Transverse colon (tissue), 4 donors: ENCODE data around the gene OSGIN1.

Source experiments
- EP300 ChIP-seq: sonication (generic); formaldehyde crosslinking; IDR thresholded peaks from one replicate; pipeline ENCODE4 v1.6.1; 2017; ENCODE audit warnings: antibody characterized with exemption, low read depth
- POLR2A ChIP-seq: fragments of 450-650 bp; IDR thresholded peaks from one replicate; pipeline ENCODE4 v1.6.1; 2016; ENCODE audit warnings: antibody characterized with exemption, mild to moderate bottlenecking, moderate library complexity
- POLR2AphosphoS5 ChIP-seq, 3 donors: sonication (generic); formaldehyde crosslinking; IDR thresholded peaks; one replicate each; pipeline ENCODE4 v1.6.1; 2016; ENCODE audit warnings: antibody characterized with exemption in 3 of 3
- TF ChIP-seq, protein P1 (sequence below), 5 experiments: fragments of 200-600 bp in 3 of 5; fragments of 450-650 bp in 2 of 5; sonication (generic) in 3 of 5; IDR thresholded peaks; 1 replicate in 2 of 5; 2 replicates in 3 of 5; pipeline ENCODE4 v1.5.1; 2016 to 2017; ENCODE audit warnings: antibody characterized with exemption in 5 of 5, inconsistent platforms in 3 of 5, mild to moderate bottlenecking in 2 of 5, moderate library complexity in 1 of 5

DNA sequence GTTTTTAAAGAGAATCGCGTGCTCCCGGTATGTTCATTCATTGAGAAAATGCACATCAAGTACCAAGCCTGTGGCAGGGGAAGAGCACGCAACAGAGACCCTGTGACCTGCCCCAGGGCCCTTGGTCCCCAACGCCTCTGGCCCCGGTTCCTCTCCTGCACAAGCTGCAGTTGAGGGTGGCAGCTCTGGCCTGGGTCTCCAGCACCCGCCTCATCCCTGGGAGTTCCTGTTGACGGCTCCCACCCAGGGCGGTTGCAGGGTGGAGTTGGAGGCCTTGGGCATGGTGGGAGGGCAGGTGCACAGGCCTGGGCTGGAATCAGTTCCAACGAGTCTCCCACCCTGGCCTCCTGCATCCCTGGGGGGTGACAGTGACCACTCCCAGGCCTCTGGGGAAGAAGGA is 20.0 kb downstream of the OSGIN1 start:
- TF ChIP-seq, protein P1, sequence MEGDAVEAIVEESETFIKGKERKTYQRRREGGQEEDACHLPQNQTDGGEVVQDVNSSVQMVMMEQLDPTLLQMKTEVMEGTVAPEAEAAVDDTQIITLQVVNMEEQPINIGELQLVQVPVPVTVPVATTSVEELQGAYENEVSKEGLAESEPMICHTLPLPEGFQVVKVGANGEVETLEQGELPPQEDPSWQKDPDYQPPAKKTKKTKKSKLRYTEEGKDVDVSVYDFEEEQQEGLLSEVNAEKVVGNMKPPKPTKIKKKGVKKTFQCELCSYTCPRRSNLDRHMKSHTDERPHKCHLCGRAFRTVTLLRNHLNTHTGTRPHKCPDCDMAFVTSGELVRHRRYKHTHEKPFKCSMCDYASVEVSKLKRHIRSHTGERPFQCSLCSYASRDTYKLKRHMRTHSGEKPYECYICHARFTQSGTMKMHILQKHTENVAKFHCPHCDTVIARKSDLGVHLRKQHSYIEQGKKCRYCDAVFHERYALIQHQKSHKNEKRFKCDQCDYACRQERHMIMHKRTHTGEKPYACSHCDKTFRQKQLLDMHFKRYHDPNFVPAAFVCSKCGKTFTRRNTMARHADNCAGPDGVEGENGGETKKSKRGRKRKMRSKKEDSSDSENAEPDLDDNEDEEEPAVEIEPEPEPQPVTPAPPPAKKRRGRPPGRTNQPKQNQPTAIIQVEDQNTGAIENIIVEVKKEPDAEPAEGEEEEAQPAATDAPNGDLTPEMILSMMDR (IDR thresholded peaks at IDR 0.05): no peak
- TF ChIP-seq POLR2AphosphoS5 (IDR thresholded peaks at IDR 0.05) (no peak), POLR2A (no peak), EP300 (no peak)
